ENCODE results near the gene AMOTL2. TPM values are rescaled to one million over a fixed set of nuclear protein-coding genes. Genes with fewer than 3 reads are reported as not detected.

Gene AMOTL2
- total RNA-seq, 1 experiment from 2014 or later, result 172 TPM

Other genes starting within 250 kb of the AMOTL2 start
- gene RYK, start 123.6 kb downstream of the AMOTL2 start, total RNA-seq (2014; rRNA removed; shearing (Covaris generic); ENCODE audit: low replicate concordance), result 107 and 128 TPM in 2 replicates
- gene ANAPC13, start 111.5 kb upstream of the AMOTL2 start, total RNA-seq (2014; rRNA removed; shearing (Covaris generic); ENCODE audit: low replicate concordance), result 121 and 169 TPM in 2 replicates
- 15.3 and 30.3 TPM in 2 replicates for gene CEP63, start 111.6 kb upstream of the AMOTL2 start, total RNA-seq (2014; rRNA removed; shearing (Covaris generic); ENCODE audit: low replicate concordance)